ENCODE measurements around the gene PPM1E.

Gene PPM1E

GRCh38 chr17:59008737-59009136 lies 253.1 kb downstream of the PPM1E start:
- H3K4me3 ChIP-seq (ENCODE audit: low read depth, low read length): no peak overlapping the region
- peaks cover 51% of the 10 kb centered on the region for H3K36me3 ChIP-seq (ENCODE audit: control insufficient read depth, insufficient read depth, low read length)
- H3K27ac ChIP-seq (ENCODE audit: low read depth, low read length): no peak overlapping the region
- H3K4me1 ChIP-seq (ENCODE audit: control insufficient read depth, insufficient read depth, low read length): 0 out of 2 replicates have a peak, but pooled peaks cover 3% of the 10 kb centered on the region
- no peak overlapping the region for H3K9ac ChIP-seq (ENCODE audit: low read depth, low read length)
- H3K9me3 ChIP-seq (ENCODE audit: control insufficient read depth, insufficient read depth, low read length): no peaks in the 10 kb centered on the region
- no peaks in the 10 kb centered on the region for H3K27me3 ChIP-seq (ENCODE audit: control insufficient read depth, insufficient read depth, low read length)

GRCh38 chr17:59010026-59010425 lies 254.4 kb downstream of the PPM1E start:
- Histone ChIP-seq H3K4me3 (ENCODE audit: low read depth, low read length) (no peak overlapping the region), H3K27me3 (ENCODE audit: control insufficient read depth, insufficient read depth, low read length) (no peaks in the 10 kb centered on the region), H3K27ac (ENCODE audit: low read depth, low read length) (no peak overlapping the region), H3K36me3 (ENCODE audit: control insufficient read depth, insufficient read depth, low read length) (peaks cover 59% of the 10 kb centered on the region), H3K9me3 (ENCODE audit: control insufficient read depth, insufficient read depth, low read length) (no peaks in the 10 kb centered on the region), H3K4me1 (ENCODE audit: control insufficient read depth, insufficient read depth, low read length) (no peaks in the 10 kb centered on the region), H3K9ac (ENCODE audit: low read depth, low read length) (no peak overlapping the region)

- Histone ChIP-seq H3K36me3 (ENCODE audit: control insufficient read depth, insufficient read depth, low read length) (peaks cover 62% of the 10 kb centered on the region), H3K9ac (ENCODE audit: low read depth, low read length) (no peak overlapping the region), H3K4me1 (ENCODE audit: control insufficient read depth, insufficient read depth, low read length) (no peaks in the 10 kb centered on the region), H3K9me3 (ENCODE audit: control insufficient read depth, insufficient read depth, low read length) (no peaks in the 10 kb centered on the region), H3K27me3 (ENCODE audit: control insufficient read depth, insufficient read depth, low read length) (no peaks in the 10 kb centered on the region), H3K4me3 (ENCODE audit: low read depth, low read length) (no peak overlapping the region), H3K27ac (ENCODE audit: low read depth, low read length) (no peak overlapping the region)
Measured at GRCh38 chr17:59011975-59012374, 256.3 kb downstream of the PPM1E start.

- no peaks in the 10 kb centered on the region for H3K27me3 ChIP-seq (ENCODE audit: control insufficient read depth, insufficient read depth, low read length)
- H3K4me3 ChIP-seq (ENCODE audit: low read depth, low read length): no peak overlapping the region
- H3K9ac ChIP-seq (ENCODE audit: low read depth, low read length): no peak overlapping the region
- H3K27ac ChIP-seq (ENCODE audit: low read depth, low read length): no peak overlapping the region
- no peaks in the 10 kb centered on the region for H3K9me3 ChIP-seq (ENCODE audit: control insufficient read depth, insufficient read depth, low read length)
- H3K4me1 ChIP-seq (ENCODE audit: control insufficient read depth, insufficient read depth, low read length): no peaks in the 10 kb centered on the region
- H3K36me3 ChIP-seq (ENCODE audit: control insufficient read depth, insufficient read depth, low read length): peaks cover 28% of the 10 kb centered on the region
Measured at GRCh38 chr17:59018019-59018418, 262.4 kb downstream of the PPM1E start.

- H3K9me3 ChIP-seq (ENCODE audit: control insufficient read depth, insufficient read depth, low read length): no peaks in the 10 kb centered on the region
- H3K9ac ChIP-seq (ENCODE audit: low read depth, low read length): no peak overlapping the region
- H3K27ac ChIP-seq (ENCODE audit: low read depth, low read length): no peak overlapping the region
- peaks cover 30% of the 10 kb centered on the region for H3K36me3 ChIP-seq (ENCODE audit: control insufficient read depth, insufficient read depth, low read length)
- no peaks in the 10 kb centered on the region for H3K4me1 ChIP-seq (ENCODE audit: control insufficient read depth, insufficient read depth, low read length)
- H3K27me3 ChIP-seq (ENCODE audit: control insufficient read depth, insufficient read depth, low read length): no peaks in the 10 kb centered on the region
- no peak overlapping the region for H3K4me3 ChIP-seq (ENCODE audit: low read depth, low read length)
Measured at GRCh38 chr17:59024916-59025315, 269.3 kb downstream of the PPM1E start.

- H3K27me3 ChIP-seq (ENCODE audit: control insufficient read depth, insufficient read depth, low read length): no peaks in the 10 kb centered on the region
- no peak overlapping the region for H3K27ac ChIP-seq (ENCODE audit: low read depth, low read length)
- H3K9ac ChIP-seq (ENCODE audit: low read depth, low read length): no peak overlapping the region
- H3K36me3 ChIP-seq (ENCODE audit: control insufficient read depth, insufficient read depth, low read length): peaks cover 39% of the 10 kb centered on the region
- H3K4me1 ChIP-seq (ENCODE audit: control insufficient read depth, insufficient read depth, low read length): no peaks in the 10 kb centered on the region
- no peak overlapping the region for H3K4me3 ChIP-seq (ENCODE audit: low read depth, low read length)
- no peaks in the 10 kb centered on the region for H3K9me3 ChIP-seq (ENCODE audit: control insufficient read depth, insufficient read depth, low read length)
Measured at GRCh38 chr17:59026176-59026939, 270.7 kb downstream of the PPM1E start.

- Histone ChIP-seq H3K36me3 (ENCODE audit: control insufficient read depth, insufficient read depth, low read length) (peaks cover 47% of the 10 kb centered on the region), H3K4me1 (ENCODE audit: control insufficient read depth, insufficient read depth, low read length) (no peaks in the 10 kb centered on the region), H3K9me3 (ENCODE audit: control insufficient read depth, insufficient read depth, low read length) (no peaks in the 10 kb centered on the region), H3K27ac (ENCODE audit: low read depth, low read length) (no peak overlapping the region), H3K4me3 (ENCODE audit: low read depth, low read length) (no peak overlapping the region), H3K27me3 (ENCODE audit: control insufficient read depth, insufficient read depth, low read length) (no peaks in the 10 kb centered on the region), H3K9ac (ENCODE audit: low read depth, low read length) (no peak overlapping the region)
Measured at GRCh38 chr17:59027750-59028149, 272.1 kb downstream of the PPM1E start.

GRCh38 chr17:59028328-59028727 lies 272.7 kb downstream of the PPM1E start:
- H3K27ac ChIP-seq (ENCODE audit: low read depth, low read length): no peak overlapping the region
- no peak overlapping the region for H3K9ac ChIP-seq (ENCODE audit: low read depth, low read length)
- no peaks in the 10 kb centered on the region for H3K9me3 ChIP-seq (ENCODE audit: control insufficient read depth, insufficient read depth, low read length)
- H3K27me3 ChIP-seq (ENCODE audit: control insufficient read depth, insufficient read depth, low read length): no peaks in the 10 kb centered on the region
- H3K36me3 ChIP-seq (ENCODE audit: control insufficient read depth, insufficient read depth, low read length): peaks cover 48% of the 10 kb centered on the region
- no peaks in the 10 kb centered on the region for H3K4me1 ChIP-seq (ENCODE audit: control insufficient read depth, insufficient read depth, low read length)
- no peak overlapping the region for H3K4me3 ChIP-seq (ENCODE audit: low read depth, low read length)

GRCh38 chr17:59030811-59031210 lies 275.2 kb downstream of the PPM1E start:
- Histone ChIP-seq H3K36me3 (ENCODE audit: control insufficient read depth, insufficient read depth, low read length) (peaks cover 53% of the 10 kb centered on the region), H3K27me3 (ENCODE audit: control insufficient read depth, insufficient read depth, low read length) (no peaks in the 10 kb centered on the region), H3K4me3 (ENCODE audit: low read depth, low read length) (no peak overlapping the region), H3K9me3 (ENCODE audit: control insufficient read depth, insufficient read depth, low read length) (no peaks in the 10 kb centered on the region), H3K27ac (ENCODE audit: low read depth, low read length) (no peak overlapping the region), H3K9ac (ENCODE audit: low read depth, low read length) (no peak overlapping the region), H3K4me1 (ENCODE audit: control insufficient read depth, insufficient read depth, low read length) (no peaks in the 10 kb centered on the region)
